CD4-positive, alpha-beta T cell treated with Interleukin-6 for 4 hours (primary cell): ENCODE measurements around the gene GGA3.
"Not testable (repeated sequence)": the region's sequence is repeated elsewhere in the genome, so short reads cannot be mapped to it uniquely, and the experiment has no call there.

Experiments used
- DNase-seq: peaks from one replicate; pipeline ENCODE4 v3.0.0-alpha.2; 2020; ENCODE audit warnings: mixed read lengths

The GGA3 gene

DNA sequence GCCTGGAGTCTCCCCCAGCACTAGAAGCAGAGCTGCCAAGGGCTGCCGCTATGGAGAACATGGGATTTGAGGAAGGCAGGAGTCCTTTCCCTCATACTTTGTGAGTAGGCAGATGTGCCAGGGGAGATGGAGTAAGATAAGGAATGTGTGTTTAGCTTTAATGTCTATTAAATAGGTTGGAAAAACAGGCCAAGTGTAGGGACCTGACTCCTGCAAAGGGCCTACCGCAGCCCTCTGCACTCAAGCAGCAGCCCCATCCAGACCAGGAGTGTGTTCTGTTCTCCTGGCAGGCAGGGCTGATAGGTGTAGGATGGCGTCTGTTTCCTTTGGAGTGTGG is 11.4 kb upstream of the GGA3 start:
- no peak for DNase-seq

DNA sequence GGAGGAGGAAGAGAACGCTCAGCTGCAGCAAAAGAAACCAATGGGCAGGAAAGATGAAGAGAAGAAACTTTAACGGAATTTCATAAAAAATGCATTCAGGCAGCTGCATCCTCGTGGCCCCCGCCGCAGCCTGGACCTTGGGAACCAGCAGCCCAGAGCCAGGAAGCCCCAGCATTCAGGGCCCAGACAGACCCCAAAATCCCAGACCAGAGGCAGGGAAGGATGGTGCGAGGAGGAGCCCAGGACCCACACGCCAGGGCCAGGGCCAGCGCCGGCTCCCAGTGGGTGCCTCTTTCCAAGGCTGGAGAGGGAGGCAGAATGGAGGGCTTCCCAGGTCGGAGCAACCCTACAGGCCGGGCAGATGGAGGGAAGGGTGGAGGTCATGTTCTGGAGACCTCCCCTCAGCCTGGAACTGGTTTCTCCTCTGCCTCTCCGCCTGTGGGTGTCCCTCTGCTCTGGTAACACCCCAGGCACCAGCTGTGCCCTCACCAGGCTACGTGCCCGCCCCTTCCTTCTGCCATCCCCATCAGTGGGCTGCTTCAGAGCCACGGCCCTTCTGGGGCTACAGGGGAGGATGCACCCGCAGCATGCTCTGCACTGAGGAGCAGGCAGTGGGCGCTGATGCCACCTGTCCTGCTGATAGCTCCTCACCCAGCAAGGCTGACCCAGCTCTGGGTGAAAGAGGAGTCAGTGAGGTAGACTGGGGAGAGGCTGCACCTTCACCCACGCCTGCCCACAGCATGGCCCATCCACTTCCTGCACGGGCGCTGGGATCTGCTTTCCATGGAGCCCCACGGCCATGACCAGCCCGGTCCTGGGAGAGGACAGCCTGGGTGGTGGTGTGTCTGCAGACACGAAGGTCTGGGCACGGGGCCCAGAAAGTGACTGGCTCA is 10.8 kb upstream of the GGA3 start:
- no peak for DNase-seq

- DNase-seq = peak; percentile 90
Measured at GRCh38 chr17:75271233-75271954, 10.0 kb upstream of the GGA3 start.

DNA sequence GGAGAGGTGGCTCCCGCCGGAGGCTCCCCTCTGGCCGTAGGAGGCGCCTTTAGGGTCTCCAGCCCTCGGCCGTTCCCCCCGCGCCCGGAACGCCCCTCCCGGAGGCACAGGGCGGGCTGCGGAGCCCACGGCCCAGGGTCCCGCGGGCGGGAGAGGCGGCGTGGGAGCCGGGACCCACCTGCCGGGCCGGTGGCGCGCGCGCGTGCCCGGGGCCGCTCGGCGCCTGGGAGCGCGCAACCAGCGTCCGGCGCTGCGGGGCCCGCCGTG is 9.5 kb upstream of the GGA3 start, which contains the start of gene MIF4GD:
Gene MIF4GD, minus strand, starts transcription at position 266 of the 267 bp plus-strand sequence. CDS start 1,036 bp downstream, outside the sequence.
- DNase-seq = no peak

DNA sequence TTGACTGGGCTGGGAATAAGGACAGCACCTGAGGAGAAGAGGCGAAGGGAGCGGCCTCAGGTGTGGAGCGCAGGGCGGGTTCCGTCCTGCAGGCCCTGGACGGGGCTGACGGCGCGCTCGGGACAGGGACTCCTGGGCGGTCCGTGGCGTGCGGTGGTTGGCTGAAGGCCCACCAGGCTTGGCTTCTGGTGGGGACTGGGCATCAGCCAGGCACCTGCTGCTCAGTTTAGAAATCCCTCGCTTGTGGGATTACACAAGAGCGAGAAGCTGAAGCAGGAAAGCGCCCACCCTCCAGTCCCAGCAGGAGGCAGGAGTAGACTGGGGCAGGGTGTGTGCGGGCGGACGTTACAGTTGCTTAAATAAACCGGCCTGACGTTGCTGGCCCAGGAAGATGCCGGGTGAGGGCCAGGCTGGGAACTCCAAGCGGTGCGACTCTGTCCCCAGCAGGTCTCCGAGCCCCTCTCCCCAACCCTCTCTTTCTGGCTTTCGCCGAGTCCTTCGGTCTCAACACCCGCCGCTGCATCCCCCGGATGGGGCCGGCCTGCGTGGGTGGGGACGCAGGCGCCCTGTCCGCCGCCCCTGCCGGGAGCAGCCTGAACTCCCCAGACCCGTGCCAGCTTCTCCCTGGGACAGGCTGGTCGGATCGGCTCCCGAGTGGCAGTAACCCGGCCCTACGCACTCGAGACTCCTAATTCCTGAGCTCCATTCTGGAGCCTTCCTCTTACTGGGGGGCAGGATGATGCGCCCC is 9.0 kb upstream of the GGA3 start:
- peak; percentile 56 for DNase-seq

DNA sequence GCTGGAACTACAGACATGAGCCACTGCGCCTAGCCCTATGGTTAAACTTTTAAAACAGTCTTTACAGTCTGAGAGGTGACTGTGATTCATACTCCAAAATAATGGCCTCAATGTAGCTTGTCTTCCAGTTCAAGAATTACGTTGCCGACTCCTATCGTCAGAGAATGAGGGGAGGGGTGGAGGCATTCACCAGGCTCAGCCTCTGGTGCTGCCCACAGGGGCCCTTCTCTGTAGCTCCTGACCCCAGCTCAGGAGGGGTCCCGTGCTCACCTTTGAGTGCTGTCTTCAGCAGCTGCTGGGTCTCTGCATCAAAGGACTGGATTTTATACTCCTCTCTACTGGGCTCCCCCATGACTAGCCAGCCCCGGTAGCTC is 8.4 kb upstream of the GGA3 start:
- no peak for DNase-seq

DNA sequence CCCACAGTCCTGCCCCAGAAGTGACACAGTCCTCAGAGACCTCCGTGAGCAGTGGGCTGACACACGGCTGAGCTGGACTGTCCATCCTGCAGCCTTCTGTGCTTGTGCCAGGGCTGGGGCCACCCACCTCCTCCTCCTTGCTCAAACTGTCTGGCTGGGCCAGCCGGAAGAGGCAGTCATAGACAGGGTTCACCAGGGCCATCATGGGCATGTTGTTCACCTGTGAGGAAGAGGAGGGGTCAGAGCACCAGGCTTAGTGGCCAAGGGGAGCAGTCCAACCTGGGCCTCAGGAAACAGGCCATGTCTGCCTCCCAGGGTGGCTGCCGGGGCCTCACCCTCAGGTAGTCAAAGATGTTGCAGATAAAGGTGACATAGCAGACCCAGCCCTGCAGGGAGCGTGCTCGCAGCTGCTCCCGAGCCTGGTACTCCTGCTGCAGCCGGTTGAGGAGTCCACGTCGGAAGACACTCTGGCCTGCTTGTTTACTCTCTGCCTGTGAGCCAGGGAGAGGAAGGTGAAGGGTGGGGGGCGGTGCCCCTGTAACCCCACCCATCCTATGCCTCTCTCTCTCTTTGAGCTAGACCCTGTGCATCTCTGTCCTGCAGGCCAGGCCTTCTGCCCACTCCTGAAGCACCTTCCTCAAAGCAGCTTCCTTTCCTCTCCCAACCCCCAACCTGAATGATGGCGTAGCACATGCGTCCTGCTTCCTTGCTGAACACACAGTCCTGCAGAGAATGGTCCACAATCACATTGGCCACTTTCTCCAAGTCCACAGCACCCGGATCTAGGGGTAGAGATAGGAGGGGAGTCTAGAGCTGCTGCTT is 6.2 kb upstream of the GGA3 start:
- no peak for DNase-seq

DNA sequence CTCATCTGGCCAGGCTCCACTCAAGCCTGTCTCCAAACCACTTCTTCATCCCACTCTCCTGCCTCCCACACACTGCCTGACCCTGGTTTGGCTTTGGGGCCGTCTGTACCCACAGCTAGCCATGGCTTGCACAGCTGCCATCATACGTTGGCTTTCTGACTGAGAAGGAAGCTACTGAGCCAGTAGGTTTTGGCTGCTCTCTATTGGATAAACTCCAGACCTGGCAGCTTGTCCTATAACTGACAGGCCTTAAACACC is 5.7 kb upstream of the GGA3 start:
- no peak for DNase-seq

- DNase-seq = no peak
Measured at GRCh38 chr17:75266316-75267152, 5.1 kb upstream of the GGA3 start.

GRCh38 chr17:75265614-75266315 is 4.4 kb upstream of the GGA3 start:
- DNase-seq = no peak

GRCh38 chr17:75263055-75263454 is 1.6 kb upstream of the GGA3 start:
- no peak for DNase-seq

GRCh38 chr17:75262112-75262606 is 753 bp upstream of the GGA3 start:
- no peak for DNase-seq

DNA sequence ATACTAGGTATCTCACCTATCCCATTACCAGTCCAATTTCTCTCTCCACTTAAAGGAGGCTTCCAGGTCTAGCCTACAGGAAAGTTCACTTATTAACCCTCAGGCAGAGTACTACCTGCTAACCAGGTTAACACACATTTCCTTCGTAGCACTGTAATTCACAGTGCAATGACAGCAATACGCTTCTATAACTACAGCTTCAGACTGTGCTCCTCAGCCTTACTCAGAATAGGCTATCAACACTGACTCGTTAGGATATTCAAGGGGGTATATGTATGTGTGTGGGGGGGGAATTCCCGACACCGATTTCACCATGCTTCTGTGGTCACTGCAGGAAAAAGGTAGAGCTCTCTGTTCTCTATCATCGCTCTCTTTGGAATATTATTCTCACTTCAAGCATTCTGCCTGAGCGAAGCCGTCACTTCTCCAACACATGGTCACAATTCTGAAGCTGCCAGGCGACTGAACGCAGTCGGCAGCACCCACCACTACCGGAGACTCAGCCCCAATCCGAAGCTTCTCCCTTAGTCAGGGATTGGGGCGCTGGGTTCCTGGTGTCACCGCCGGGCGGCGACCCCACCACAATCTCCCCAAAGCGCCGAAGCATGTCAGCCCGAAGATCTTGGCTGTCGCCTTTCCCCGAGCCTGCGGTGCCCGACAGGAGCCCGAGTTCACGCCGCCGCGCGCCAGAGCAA is 618 bp downstream of the GGA3 start:
- no peak for DNase-seq

- DNase-seq = not testable (repeated sequence)
Measured at GRCh38 chr17:75257228-75257627, 4.2 kb downstream of the GGA3 start.

- not testable (repeated sequence) for DNase-seq
Measured at GRCh38 chr17:75255954-75256698, 5.3 kb downstream of the GGA3 start.

DNA sequence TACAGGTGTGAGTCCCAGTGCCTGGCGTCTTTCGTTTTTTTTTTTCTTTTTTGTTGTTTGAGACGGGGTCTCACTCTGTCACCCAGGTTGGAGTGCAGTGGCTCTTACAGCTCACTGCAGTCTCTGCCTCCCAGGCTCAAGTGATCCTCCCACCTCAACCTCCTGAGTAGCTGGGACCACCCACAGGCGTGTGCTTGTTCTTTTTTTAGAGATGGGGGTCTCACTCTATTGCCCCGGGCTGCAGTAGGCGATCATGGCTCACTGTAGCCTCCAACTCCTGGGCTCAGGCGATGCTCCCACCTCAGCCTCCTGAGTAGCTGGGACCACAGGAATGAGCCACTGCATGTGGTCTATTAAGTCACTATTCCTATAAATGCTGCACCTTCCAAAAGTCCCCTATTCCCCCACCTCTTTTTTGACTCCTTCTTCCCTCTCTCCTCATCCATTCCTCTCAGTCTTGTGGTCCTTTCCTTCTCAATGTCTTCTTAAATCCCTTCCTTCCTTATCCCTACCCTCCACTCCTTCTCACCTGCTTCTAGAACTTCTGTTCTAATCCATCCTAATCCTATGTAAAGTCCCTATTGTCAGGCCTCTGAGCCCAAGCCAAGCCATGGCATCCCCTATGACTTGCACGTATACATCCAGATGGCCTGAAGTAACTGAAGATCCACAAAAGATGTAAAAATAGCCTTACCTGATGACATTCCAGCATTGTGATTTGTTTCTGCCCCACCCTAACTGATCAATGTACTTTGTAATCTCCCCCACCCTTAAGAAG is 9.2 kb downstream of the GGA3 start:
- no peak for DNase-seq

DNA sequence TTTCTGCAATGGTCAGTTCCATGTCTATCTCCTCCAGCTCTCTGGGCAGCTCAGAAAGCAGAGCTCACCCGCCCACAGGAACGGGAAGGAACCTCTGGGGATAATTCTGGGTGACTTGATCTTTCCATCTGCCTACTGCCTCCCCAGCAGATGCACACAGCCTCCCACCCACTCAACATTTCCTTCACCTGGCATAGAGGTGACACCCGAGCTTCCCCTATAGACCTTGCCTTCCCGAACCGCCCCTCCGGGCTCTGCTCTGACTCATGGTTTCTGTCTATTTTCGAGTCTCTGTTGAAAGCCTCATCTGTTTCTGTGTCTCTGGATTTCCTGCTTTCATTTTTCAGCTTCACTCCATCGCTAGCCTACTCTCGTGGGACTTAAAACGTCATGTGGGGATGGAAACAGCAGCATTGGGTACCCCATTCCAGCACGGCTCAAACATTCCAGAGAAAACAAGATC is 11.4 kb downstream of the GGA3 start:
- DNase-seq = peak; percentile 81

GRCh38 chr17:75249564-75249963 is 11.8 kb downstream of the GGA3 start:
- no peak for DNase-seq

DNA sequence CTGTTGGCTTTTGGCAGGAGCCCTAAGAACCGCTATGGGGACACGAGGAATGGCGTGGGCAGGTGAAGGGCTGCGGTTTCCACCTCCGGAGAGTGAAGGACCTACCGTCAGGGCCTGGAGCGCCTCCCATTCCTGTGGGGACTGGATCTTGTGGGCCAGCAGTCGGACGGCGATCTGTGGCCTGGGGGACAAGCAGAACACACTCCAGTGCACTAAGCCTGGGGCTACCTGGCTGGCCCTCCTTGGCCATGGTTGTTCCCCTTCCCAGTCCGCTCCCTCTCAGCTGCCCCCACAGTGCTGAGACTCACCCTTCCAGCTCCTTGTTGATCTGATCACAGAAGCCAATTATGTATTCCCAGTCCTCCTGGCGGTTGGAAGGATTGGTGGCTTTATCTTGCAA is 15.0 kb downstream of the GGA3 start:
- no peak for DNase-seq
